GM12878 (cell line): ENCODE results near the gene PEAR1. TPM values are rescaled to one million over a fixed set of nuclear protein-coding genes. Genes with fewer than 3 reads are reported as not detected.

ENCODE experiments used
- ATAC-seq: fragments of 200-7000 bp; cut with Tn5 transposase; 3 replicates; pipeline ENCODE4 v1.9.1; 2020; ENCODE audit warnings: mild to moderate bottlenecking, moderate library complexity
- BruUV-seq: library from RNA; stranded (reverse); fragments of 400-500 nt; replicated peaks from 2 replicates; lab custom pipeline; 2021; lab: Mats Ljungman, UMichigan
- CTCF ChIA-PET: fragments of 300-600 bp; sonication (Branson Sonifier 250); formaldehyde crosslinking; extraction: SDS; loops from one replicate; lab custom pipeline; 2021; ENCODE audit warnings: inconsistent platforms; lab: Yijun Ruan, JAX
- POLR2A ChIA-PET: fragments of 350-600 bp; formaldehyde crosslinking; extraction: SDS; loops from one replicate; lab custom pipeline; 2021; ENCODE audit warnings: inconsistent platforms; lab: Charles Lee
- RAD21 ChIA-PET: fragments of 300-600 bp; sonication (Branson Sonifier 250); formaldehyde crosslinking; loops from one replicate; lab custom pipeline; 2023; ENCODE audit warnings: antibody characterized with exemption; ENCODE audit not compliant: unreplicated experiment; lab: Charles Lee
- SMC1A ChIA-PET: fragments of 300-600 bp; sonication (Branson Sonifier 250); formaldehyde crosslinking; loops from one replicate; lab custom pipeline; 2023; ENCODE audit not compliant: unreplicated experiment, uncharacterized antibody; lab: Charles Lee
- DNase-seq: peaks from one replicate; pipeline ENCODE4 v3.0.0-alpha.2; 2011; ENCODE audit warnings: low read depth, low spot score
- FAIRE-seq: peaks from 3 replicates; lab custom pipeline; 2011; peaks lifted over from hg19 to GRCh38; lab: Jason Lieb, UNC
- H2AFZ ChIP-seq: 2 replicates; pipeline ENCODE4 v1.6.0; 2011; ENCODE audit warnings: low read depth, low read length, control low read depth; ENCODE audit not compliant: control insufficient read depth
- H3K27ac ChIP-seq: 2 replicates; pipeline ENCODE4 v1.5.1; 2011; ENCODE audit warnings: control low read depth; ENCODE audit not compliant: control insufficient read depth, insufficient read depth
- H3K27me3 ChIP-seq, 2 experiments: replicated peaks in 1 of 2; 2 replicates each; pipeline versions ENCODE4 v1.6.0 to v1.6.1; 2011; ENCODE audit warnings: low read length in 1 of 2; ENCODE audit not compliant: control insufficient read depth in 2 of 2, insufficient read depth in 2 of 2
- H3K36me3 ChIP-seq, 2 experiments: 2 replicates each; pipeline ENCODE4 v1.5.1; 2011; ENCODE audit warnings: low read length in 1 of 2; ENCODE audit not compliant: control insufficient read depth in 2 of 2, insufficient read depth in 2 of 2
- H3K4me1 ChIP-seq: 2 replicates; pipeline ENCODE4 v1.6.1; 2011; ENCODE audit warnings: mild to moderate bottlenecking, low read length, moderate library complexity, mixed read lengths; ENCODE audit not compliant: control insufficient read depth, insufficient read depth
- H3K4me2 ChIP-seq: 2 replicates; pipeline ENCODE4 v1.6.0; 2011; ENCODE audit warnings: control low read depth; ENCODE audit not compliant: control insufficient read depth, insufficient read depth
- H3K4me3 ChIP-seq: fragments of 200-600 bp; sonication (generic); 2 replicates; pipeline ENCODE4 v1.5.1; 2016
- H3K79me2 ChIP-seq: 2 replicates; pipeline ENCODE4 v1.6.0; 2011; ENCODE audit warnings: low read length; ENCODE audit not compliant: control insufficient read depth, insufficient read depth
- H3K9ac ChIP-seq: 2 replicates; pipeline ENCODE4 v1.8.0; 2011; ENCODE audit warnings: low read length, control low read depth, mixed read lengths; ENCODE audit not compliant: control insufficient read depth, insufficient read depth
- H3K9me3 ChIP-seq: replicated peaks from 3 replicates; pipeline ENCODE4 v1.5.1; 2011; ENCODE audit warnings: mild to moderate bottlenecking, low read length; ENCODE audit not compliant: control insufficient read depth, insufficient read depth
- H4K20me1 ChIP-seq: 2 replicates; pipeline ENCODE4 v1.6.0; 2011; ENCODE audit not compliant: control insufficient read depth, insufficient read depth
- ASH2L ChIP-seq: fragments of 300-600, 200-600 bp; sonication (generic); IDR thresholded peaks from 2 replicates; pipeline ENCODE4 v1.6.1; 2017; ENCODE audit warnings: low read depth, mild to moderate bottlenecking, borderline replicate concordance
- BCLAF1 ChIP-seq: fragments of 450-650 bp; IDR thresholded peaks from 2 replicates; pipeline ENCODE4 v1.6.1; 2017; ENCODE audit warnings: antibody characterized with exemption, mild to moderate bottlenecking, moderate library complexity
- CTCF ChIP-seq, 3 experiments: IDR thresholded peaks in 2 of 3; conservative IDR thresholded peaks in 1 of 3; 2 replicates each; pipeline ENCODE4 v1.5.1; 2011; ENCODE audit warnings: low read depth in 3 of 3, low read length in 3 of 3, mild to moderate bottlenecking in 3 of 3, control low read depth in 2 of 3, moderate library complexity in 2 of 3, inconsistent platforms in 1 of 3, mixed read lengths in 1 of 3; ENCODE audit not compliant: control insufficient read depth in 2 of 3, insufficient read depth in 1 of 3; ENCODE audit errors: extremely low read depth in 1 of 3
- ESRRA ChIP-seq: IDR thresholded peaks from 2 replicates; pipeline ENCODE4 v1.6.1; 2012; ENCODE audit warnings: mild to moderate bottlenecking, low read length, improper control_type of control experiment
- ETV6 ChIP-seq, 2 experiments: fragments of 450-650 bp in 1 of 2; IDR thresholded peaks in 1 of 2; conservative IDR thresholded peaks in 1 of 2; 2 replicates each; pipeline ENCODE4 v1.6.1; 2014; ENCODE audit warnings: antibody characterized with exemption in 1 of 2, borderline replicate concordance in 1 of 2, low read depth in 1 of 2, mild to moderate bottlenecking in 1 of 2, moderate library complexity in 1 of 2
- IKZF1 ChIP-seq: fragments of 450-650 bp; conservative IDR thresholded peaks from 2 replicates; pipeline ENCODE4 v1.6.1; 2017; ENCODE audit warnings: antibody characterized with exemption, mild to moderate bottlenecking
- IRF5 ChIP-seq: fragments of 450-650 bp; IDR thresholded peaks from 2 replicates; pipeline ENCODE4 v1.6.1; 2017; ENCODE audit warnings: borderline replicate concordance
- JUND ChIP-seq: IDR thresholded peaks from 2 replicates; pipeline ENCODE4 v1.6.1; 2012; ENCODE audit warnings: low read depth, mild to moderate bottlenecking, low read length, improper control_type of control experiment, moderate library complexity
- LARP7 ChIP-seq: fragments of 450-650 bp; IDR thresholded peaks from 2 replicates; pipeline ENCODE4 v1.6.1; 2017; ENCODE audit warnings: mild to moderate bottlenecking
- PML ChIP-seq: IDR thresholded peaks from 2 replicates; pipeline ENCODE4 v1.6.1; 2012; ENCODE audit warnings: low read length, inconsistent platforms
- RAD51 ChIP-seq: fragments of 450-650 bp; IDR thresholded peaks from 2 replicates; pipeline ENCODE4 v1.6.1; 2016; ENCODE audit warnings: moderate library complexity, mild to moderate bottlenecking, inconsistent platforms
- RBBP5 ChIP-seq: fragments of 200-600 bp; sonication (generic); conservative IDR thresholded peaks from 2 replicates; pipeline ENCODE4 v1.6.1; 2016
- RELA ChIP-seq: fragments of 450-650 bp; IDR thresholded peaks from 2 replicates; pipeline ENCODE4 v1.8.0; 2014; ENCODE audit warnings: borderline replicate concordance; ENCODE audit not compliant: partially characterized antibody
- SKIL ChIP-seq: fragments of 450-650 bp; IDR thresholded peaks from 2 replicates; pipeline ENCODE4 v1.6.1; 2017; ENCODE audit warnings: mild to moderate bottlenecking, low read depth, inconsistent platforms; ENCODE audit not compliant: poor library complexity, severe bottlenecking
- ZNF24 ChIP-seq: fragments of 450-650 bp; IDR thresholded peaks from 2 replicates; pipeline ENCODE4 v1.6.1; 2017; ENCODE audit warnings: antibody characterized with exemption, mild to moderate bottlenecking
- WGBS: methylation state at CpG from one replicate; pipeline ENCODE4 v1.1.6; 2016; ENCODE audit warnings: low lambda C conversion rate; ENCODE audit not compliant: insufficient replicate concordance, insufficient coverage; ENCODE audit errors: missing lambda C conversion rate; 5-methylcytosine and 5-hydroxymethylcytosine counted together
- in situ Hi-C: fragments of 300-500 bp; cut with MboI; formaldehyde crosslinking; loops from 9 replicates; pipeline ENCODE4 v1.14.3; 2018; ENCODE audit warnings: mixed read lengths
- intact Hi-C: fragments of 100-400 bp; cut with micrococcal nuclease; formaldehyde crosslinking; loops from one replicate; pipeline ENCODE4 v1.14.2; 2022; ENCODE audit not compliant: unreplicated experiment
- polyA plus RNA-seq, 11 experiments: library from polyadenylated mRNA; depleted of rRNA in 4 of 11; unstranded in 6 of 11; stranded (reverse) in 5 of 11; fragments of >200 nt; fragmentation: Nextera tagmentation in 4 of 11; fragmentation: Illumina TruSeq in 1 of 11; extraction: Ambion mirVana in 4 of 11; extraction: Trizol in 1 of 11; gene quantifications; 1 replicate in 1 of 11; 2 replicates in 10 of 11; pipeline versions ENCODE4 v1.2.1 to v1.2.3, GENCODE V29; 2011 to 2016; ENCODE audit warnings: inconsistent platforms in 2 of 11, missing spikeins in 2 of 11, low read depth in 1 of 11
- total RNA-seq, 4 experiments: library from RNA; depleted of rRNA in 3 of 4; stranded (reverse); fragments of >200 nt in 3 of 4; fragmentation: Illumina TruSeq in 1 of 4; extraction: Trizol in 1 of 4; gene quantifications; 2 replicates each; pipeline versions ENCODE4 v1.2.1 to v1.2.3, GENCODE V29; 2013 to 2021

PEAR1 gene
- total and polyA plus RNA-seq, 10 of the 15 experiments (the other 5 are each of a cell fraction or from before 2014, with no cell fraction given): not detected

GRCh38 chr1:156961709-156962108, 68.2 kb downstream of the PEAR1 start:
- H3K9me3 ChIP-seq: no peaks in the 10 kb centered on the region
- no peak overlapping the region for H3K27ac ChIP-seq
- peak; percentile 86 for ATAC-seq
- no peaks in the 10 kb centered on the region for H4K20me1 ChIP-seq
- H3K4me2 ChIP-seq: no peak overlapping the region
- DNase-seq: no peak
- H3K4me3 ChIP-seq: no peak overlapping the region
- ChIA-PET POLR2A (interaction anchor here (0.5 kb wide), 1 partner anchor 42 kb away, joined by 4 read pairs; no protein-coding TSS in a partner anchor), SMC1A (no interaction called here), CTCF (interaction anchor here (0.6 to 2.3 kb wide), 3 partner anchors 113 to 445 kb away, joined by 3 to 9 read pairs (median 4); no protein-coding TSS in a partner anchor), RAD21 (no interaction called here)
- peaks cover 2 to 3% of the 10 kb centered on the region in 2 experiments; a peak in 2 of 4 replicates for H3K36me3 ChIP-seq
- intact Hi-C loops (loop anchor here (1.0 kb wide), 1 partner anchor 69 kb away; no protein-coding TSS in a partner anchor), in situ Hi-C loops (no loop called here)
- no peaks in the 10 kb centered on the region; a peak in 1 of 4 replicates for H3K27me3 ChIP-seq
- WGBS: 28% methylated on average over 4 of the region's 4 CpGs
- no peaks in the 10 kb centered on the region for H3K79me2 ChIP-seq
- no peak overlapping the region for H2AFZ ChIP-seq
- H3K9ac ChIP-seq: no peak overlapping the region
- H3K4me1 ChIP-seq: peaks cover 3% of the 10 kb centered on the region
- FAIRE-seq: no peak
- no TSS peak for BruUV-seq
- TF ChIP-seq RBBP5 (no peak), SKIL (no peak), PML (no peak), LARP7 (no peak), IKZF1 (no peak), ETV6 (conservative IDR thresholded peaks at IDR 0.05 in 1 of 2, IDR thresholded peaks at IDR 0.05 in 1 of 2; ENCODE audit: borderline replicate concordance in 1 of 2, low read depth in 1 of 2) (no peak), BCLAF1 (no peak), ESRRA (no peak), ZNF24 (no peak), JUND (no peak), IRF5 (no peak), RAD51 (no peak), CTCF (IDR thresholded peaks at IDR 0.05 in 2 of 3, conservative IDR thresholded peaks at IDR 0.05 in 1 of 3; ENCODE audit: control insufficient read depth in 2 of 3, extremely low read depth in 1 of 3, insufficient read depth in 1 of 3, low read depth in 3 of 3, low read length in 3 of 3) (peak; percentile 47 to 59 (median 53)), ASH2L (no peak), RELA (no peak)
